Pons (tissue), 1 donor: ENCODE data around the gene NCAN.
"Not testable (repeated sequence)": the region's sequence is repeated elsewhere in the genome, so short reads cannot be mapped to it uniquely, and the experiment has no call there.

Experiments
- DNase-seq: peaks from one replicate; pipeline ENCODE4 v3.0.0-alpha.2; 2016; ENCODE audit warnings: low spot score

Gene NCAN

DNA sequence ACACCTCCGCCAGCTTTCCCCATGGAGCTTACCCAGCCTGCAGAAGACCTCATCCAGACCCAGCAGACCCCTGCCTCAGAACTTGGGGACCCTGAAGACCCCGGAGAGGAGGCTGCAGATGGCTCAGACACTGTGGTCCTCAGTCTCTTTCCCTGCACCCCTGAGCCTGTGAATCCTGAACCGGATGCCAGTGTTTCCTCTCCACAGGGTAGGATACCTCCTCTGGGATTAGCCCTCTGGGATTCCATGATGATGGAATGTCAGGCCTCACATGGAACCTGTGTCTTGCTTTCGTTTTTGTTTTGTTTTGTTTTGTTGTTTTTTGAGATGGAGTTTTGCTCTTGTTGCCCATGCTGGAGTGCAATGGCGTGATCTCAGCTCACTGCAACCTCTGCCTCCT, 17.8 kb upstream of the NCAN start:
- DNase-seq = no peak

GRCh38 chr19:19201697-19202630, 9.8 kb upstream of the NCAN start:
- DNase-seq = no peak

GRCh38 chr19:19202707-19203011, 9.1 kb upstream of the NCAN start:
- DNase-seq = no peak

- DNase-seq = peak; percentile 81
These were observed 8.5 kb upstream of the NCAN start, which contains the start of gene NR2C2AP for GRCh38 chr19:19203012-19203856. Gene NR2C2AP, minus strand, starts transcription at chr19:19203414. Its CDS starts 354 bp downstream, at chr19:19203060.

GRCh38 chr19:19204181-19204580, 7.6 kb upstream of the NCAN start:
- no peak for DNase-seq

- DNase-seq = peak; percentile 58
These were observed 6.0 kb upstream of the NCAN start for GRCh38 chr19:19205416-19206410.

DNA sequence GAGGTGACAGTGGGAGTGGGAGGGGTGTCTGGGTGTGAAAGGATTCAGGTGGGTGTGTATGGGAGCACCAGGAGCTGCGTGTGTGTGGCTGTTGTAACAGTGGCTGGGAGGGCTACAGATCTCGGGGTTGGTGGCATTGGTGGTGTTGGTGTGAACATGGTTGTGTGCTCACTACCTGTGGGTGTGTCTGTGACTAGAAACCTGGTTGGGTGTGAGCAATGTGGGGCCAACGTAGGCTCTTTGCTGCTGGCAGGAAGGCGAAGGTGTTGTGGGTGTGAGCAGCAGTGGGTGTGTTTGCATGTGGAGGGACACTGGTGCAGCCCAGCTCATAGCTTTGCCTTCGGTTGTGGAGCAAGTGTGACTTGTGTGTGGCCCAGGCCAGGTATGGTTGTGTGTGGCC, 4.8 kb upstream of the NCAN start:
- no peak for DNase-seq

GRCh38 chr19:19207637-19208572, 3.9 kb upstream of the NCAN start:
- DNase-seq = peak; percentile 26

DNA sequence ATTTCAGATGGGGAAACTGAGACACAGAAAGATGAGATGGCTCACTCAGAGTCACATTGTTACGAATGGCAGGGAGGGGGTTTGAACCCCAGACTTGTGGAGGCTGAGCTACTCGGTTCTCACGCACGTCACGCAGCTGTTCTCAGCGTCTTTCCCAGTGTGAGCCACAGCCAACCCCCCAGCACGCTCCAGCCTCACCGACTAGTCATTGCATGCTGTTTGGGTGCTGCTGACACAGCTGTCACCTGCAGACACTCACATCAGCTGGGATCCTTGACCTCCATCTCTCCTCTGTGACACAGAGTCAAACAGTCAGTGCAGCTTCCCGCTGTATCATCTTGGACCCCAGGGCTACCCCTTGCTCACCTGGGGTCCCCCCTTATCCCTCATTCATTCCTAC, 2.4 kb upstream of the NCAN start:
- no peak for DNase-seq

DNA sequence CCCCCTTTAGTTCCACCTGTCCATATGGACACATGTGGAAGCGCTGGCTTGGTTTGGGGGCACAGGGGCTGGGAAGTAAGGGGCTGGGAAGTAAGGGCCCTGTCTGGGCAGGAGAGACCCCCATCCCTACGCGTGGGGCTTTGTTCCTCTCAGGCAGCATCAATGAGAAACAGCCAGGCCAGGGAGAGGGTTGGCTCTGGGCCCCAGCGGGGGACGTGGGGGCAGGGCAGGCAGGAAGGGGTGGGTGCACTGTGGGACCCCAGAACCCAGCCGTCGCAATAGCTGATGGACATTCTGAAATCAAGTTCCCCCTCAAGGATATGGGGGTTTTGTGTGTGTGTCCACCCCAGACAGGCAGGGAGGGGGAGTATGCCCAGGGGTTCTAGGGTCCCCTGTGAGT, 1.2 kb downstream of the NCAN start:
- DNase-seq = no peak

GRCh38 chr19:19213426-19214158, 1.8 kb downstream of the NCAN start:
- no peak for DNase-seq

GRCh38 chr19:19214159-19214490, 2.4 kb downstream of the NCAN start:
- no peak for DNase-seq

GRCh38 chr19:19214892-19215291, 3.1 kb downstream of the NCAN start:
- DNase-seq = no peak

- no peak for DNase-seq
These were observed 4.0 kb downstream of the NCAN start for GRCh38 chr19:19215792-19216191.

DNA sequence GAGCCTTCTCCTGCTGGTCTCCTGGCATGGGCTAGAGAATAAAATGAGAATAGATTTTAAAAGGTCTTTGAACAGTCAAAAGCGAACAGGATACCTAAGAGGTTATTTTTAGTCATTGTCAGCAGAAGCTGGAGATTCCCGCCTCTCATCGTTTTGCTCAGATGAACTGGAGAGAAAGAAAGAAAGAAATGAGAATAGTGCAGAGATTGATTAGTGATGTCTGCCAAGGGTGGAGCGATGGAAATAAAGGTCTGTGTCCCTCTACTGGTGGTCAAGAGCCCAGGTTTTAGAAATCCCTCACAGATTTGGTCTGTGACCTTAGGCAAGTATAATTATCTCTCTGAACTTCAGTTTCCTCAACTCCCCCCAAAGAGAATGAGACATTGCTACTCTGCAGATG, 5.3 kb downstream of the NCAN start:
- DNase-seq = no peak

GRCh38 chr19:19218911-19219310, 7.2 kb downstream of the NCAN start:
- DNase-seq = no peak

DNA sequence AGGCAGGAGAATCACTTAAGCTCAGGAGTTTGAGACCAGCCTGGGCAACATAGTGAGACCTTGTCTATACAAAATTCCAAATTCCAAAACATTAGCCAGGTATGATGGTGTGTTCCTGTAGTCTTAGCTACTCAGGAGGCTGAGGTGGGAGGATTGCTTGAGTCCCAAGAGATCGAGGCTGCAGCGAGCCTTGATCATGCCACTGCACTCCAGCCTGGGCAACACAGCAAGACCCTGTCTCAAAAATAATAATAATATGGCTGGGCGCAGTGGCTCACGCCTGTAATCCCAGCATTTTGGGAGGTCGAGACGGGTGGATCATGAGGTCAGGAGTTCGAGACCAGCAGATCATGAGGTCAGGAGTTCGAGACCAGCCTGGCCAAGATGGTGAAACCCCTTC, 9.2 kb downstream of the NCAN start:
- not testable (repeated sequence) for DNase-seq

- DNase-seq = no peak
These were observed 11.3 kb downstream of the NCAN start for GRCh38 chr19:19223060-19223459.

GRCh38 chr19:19223636-19224035, 11.9 kb downstream of the NCAN start:
- no peak for DNase-seq
